Gastrocnemius medialis (tissue), 4 donors: ENCODE results near the gene PPAN. TPM values are rescaled to one million over a fixed set of nuclear protein-coding genes. Genes with fewer than 3 reads are reported as not detected.

Experiments used
- ATAC-seq, 2 donors: fragments of 150-250 bp; one replicate each; pipeline ENCODE4 v1.9.1; 2016
- DNase-seq, 2 donors: peaks; one replicate each; pipeline ENCODE4 v3.0.0-alpha.2; 2019
- H3K27ac ChIP-seq, 4 donors: fragments of 200-600 bp; sonication (generic); 1 replicate in 1 of 4; 2 replicates in 3 of 4; pipeline ENCODE4 v1.5.1; 2016 to 2018; ENCODE audit warnings: mild to moderate bottlenecking in 2 of 4, moderate library complexity in 1 of 4
- H3K27me3 ChIP-seq, 3 donors: fragments of 200-600 bp; sonication (generic) in 2 of 3; 1 replicate in 1 of 3; 2 replicates in 2 of 3; pipeline versions ENCODE4 v1.5.1 to v1.6.0; 2016 to 2019; ENCODE audit warnings: mild to moderate bottlenecking in 1 of 3, moderate library complexity in 1 of 3
- H3K36me3 ChIP-seq, 2 donors: fragments of 200-600 bp; sonication (generic) in 1 of 2; one replicate each; pipeline ENCODE4 v1.5.1; 2017 to 2018
- H3K4me1 ChIP-seq, 2 donors: fragments of 200-600 bp; sonication (generic) in 1 of 2; one replicate each; pipeline ENCODE4 v1.5.1; 2016 to 2017; ENCODE audit warnings: mild to moderate bottlenecking in 2 of 2
- H3K4me3 ChIP-seq, 4 donors: fragments of 200-600 bp; sonication (generic) in 3 of 4; 1 replicate in 1 of 4; 2 replicates in 3 of 4; pipeline ENCODE4 v1.5.1; 2016 to 2019; ENCODE audit warnings: mild to moderate bottlenecking in 2 of 4
- H3K9me3 ChIP-seq, 3 donors: fragments of 200-600 bp; sonication (generic) in 2 of 3; 1 replicate in 1 of 3; 2 replicates in 2 of 3; pipeline ENCODE4 v1.5.1; 2016 to 2019
- POLR2A ChIP-seq, 2 donors: fragments of 450-650 bp; IDR thresholded peaks; one replicate each; pipeline ENCODE4 v1.6.1; 2017; ENCODE audit warnings: antibody characterized with exemption in 2 of 2, mild to moderate bottlenecking in 2 of 2, moderate library complexity in 2 of 2
- in situ Hi-C, 4 donors: fragments of 200-750 bp; cut with MboI; loops; one replicate each; pipeline versions ENCODE4 v1.15.0 to v1.8.0; 2017; ENCODE audit warnings: low sequenced_read_pairs in 4 of 4
- intact Hi-C: fragments of 100-400 bp; cut with DNase I; formaldehyde crosslinking; loops from one replicate; pipeline ENCODE4 v1.15.1; 2023; ENCODE audit warnings: low total_unique reads
- total RNA-seq, 4 donors: library from RNA; depleted of rRNA; stranded (reverse); fragments of >200 nt; gene quantifications; one replicate each; pipeline versions ENCODE4 v1.1.0 to v1.2.3, GENCODE V29; 2016
- TF ChIP-seq, protein P1 (sequence below), 5 experiments: fragments of 450-650 bp in 3 of 5; fragments of 200-600 bp in 2 of 5; sonication (generic) in 2 of 5; IDR thresholded peaks in 4 of 5; conservative IDR thresholded peaks in 1 of 5; 1 replicate in 4 of 5; 2 replicates in 1 of 5; pipeline ENCODE4 v1.5.1; 2016 to 2019; ENCODE audit warnings: antibody characterized with exemption in 5 of 5, mild to moderate bottlenecking in 3 of 5, moderate library complexity in 3 of 5

Gene PPAN
- total RNA-seq, 4 donors from 2014 or later = 30.5 to 42.3 (median 36.7) TPM

DNA sequence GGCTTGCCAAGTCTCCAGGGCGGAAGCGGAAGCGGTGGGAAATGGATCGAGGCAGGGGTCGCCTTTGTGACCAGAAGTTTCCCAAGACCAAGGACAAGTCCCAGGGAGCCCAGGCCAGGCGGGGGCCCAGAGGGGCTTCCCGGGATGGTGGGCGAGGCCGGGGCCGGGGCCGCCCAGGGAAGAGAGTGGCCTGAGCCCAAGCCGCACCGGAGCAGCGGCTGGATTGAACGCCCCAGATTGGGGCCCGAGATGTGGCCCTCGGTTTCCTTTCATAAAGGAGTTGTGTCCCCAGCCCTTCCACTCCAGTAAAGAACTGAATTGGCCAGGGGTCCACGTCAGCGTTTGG is 4.8 kb downstream of the PPAN start:
- in situ Hi-C loops (no loop called here), intact Hi-C loops (loop anchor here (10.0 kb wide), 3 partner anchors 84 to 274 kb away; partner anchors contain the start of genes DNMT1, ICAM3, RAVER1 and TYK2)
- no peaks in the 10 kb centered on the region for H3K27me3 ChIP-seq
- ATAC-seq (no peak), DNase-seq (no peak)
- H3K4me1 ChIP-seq = peaks cover 7 to 19% of the 10 kb centered on the region in 2 donors
- no peaks in the 10 kb centered on the region for H3K9me3 ChIP-seq
- peaks cover 0 to 61% of the 10 kb centered on the region in 2 donors for H3K36me3 ChIP-seq
- TF ChIP-seq, protein P1, sequence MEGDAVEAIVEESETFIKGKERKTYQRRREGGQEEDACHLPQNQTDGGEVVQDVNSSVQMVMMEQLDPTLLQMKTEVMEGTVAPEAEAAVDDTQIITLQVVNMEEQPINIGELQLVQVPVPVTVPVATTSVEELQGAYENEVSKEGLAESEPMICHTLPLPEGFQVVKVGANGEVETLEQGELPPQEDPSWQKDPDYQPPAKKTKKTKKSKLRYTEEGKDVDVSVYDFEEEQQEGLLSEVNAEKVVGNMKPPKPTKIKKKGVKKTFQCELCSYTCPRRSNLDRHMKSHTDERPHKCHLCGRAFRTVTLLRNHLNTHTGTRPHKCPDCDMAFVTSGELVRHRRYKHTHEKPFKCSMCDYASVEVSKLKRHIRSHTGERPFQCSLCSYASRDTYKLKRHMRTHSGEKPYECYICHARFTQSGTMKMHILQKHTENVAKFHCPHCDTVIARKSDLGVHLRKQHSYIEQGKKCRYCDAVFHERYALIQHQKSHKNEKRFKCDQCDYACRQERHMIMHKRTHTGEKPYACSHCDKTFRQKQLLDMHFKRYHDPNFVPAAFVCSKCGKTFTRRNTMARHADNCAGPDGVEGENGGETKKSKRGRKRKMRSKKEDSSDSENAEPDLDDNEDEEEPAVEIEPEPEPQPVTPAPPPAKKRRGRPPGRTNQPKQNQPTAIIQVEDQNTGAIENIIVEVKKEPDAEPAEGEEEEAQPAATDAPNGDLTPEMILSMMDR (IDR thresholded peaks at IDR 0.05 in 4 of 5, conservative IDR thresholded peaks at IDR 0.05 in 1 of 5) = no peak
- TF ChIP-seq POLR2A (IDR thresholded peaks at IDR 0.05) = no peak
- H3K4me3 ChIP-seq = no peak overlapping the region
- no peak overlapping the region for H3K27ac ChIP-seq

DNA sequence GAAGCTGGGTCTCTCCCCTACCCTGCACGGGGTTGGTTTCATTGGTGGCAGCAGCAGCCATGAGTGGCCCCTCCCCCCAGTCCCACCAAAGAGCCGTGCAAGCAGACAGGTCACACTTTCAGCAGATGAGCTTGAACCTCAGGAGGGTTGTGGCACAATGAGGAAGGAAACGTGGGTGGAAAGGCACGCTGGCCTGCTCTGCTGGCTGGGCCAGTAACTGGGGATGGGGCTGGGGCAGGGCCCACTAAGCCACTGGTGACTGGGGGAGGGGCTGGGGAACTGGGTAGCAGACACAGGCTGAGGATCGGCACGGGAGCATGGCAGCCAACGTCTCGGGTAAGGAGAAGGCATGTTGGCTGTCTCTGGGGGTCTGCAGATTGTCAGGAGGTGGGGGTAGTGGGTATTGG is 5.2 kb downstream of the PPAN start, which contains the start of gene P2RY11:
Gene P2RY11 (plus strand): TSS at position 289 of the 407 bp plus-strand sequence. CDS start 29 bp downstream, at position 318.
- H3K9me3 ChIP-seq = no peaks in the 10 kb centered on the region
- H3K4me1 ChIP-seq = peaks cover 9 to 22% of the 10 kb centered on the region in 2 donors
- in situ Hi-C loops = no loop called here
- DNase-seq (no peak), ATAC-seq (no peak)
- peaks cover 0 to 65% of the 10 kb centered on the region in 2 donors for H3K36me3 ChIP-seq
- no peak within 1 kb of the TSS for H3K4me3 ChIP-seq
- peak within 1 kb of the TSS in 1 of 4 donors; percentile 27 for H3K27ac ChIP-seq
- H3K27me3 ChIP-seq = no peaks in the 10 kb centered on the region
- no peak for TF ChIP-seq POLR2A (IDR thresholded peaks at IDR 0.05)
- TF ChIP-seq, protein P1 (IDR thresholded peaks at IDR 0.05 in 4 of 5, conservative IDR thresholded peaks at IDR 0.05 in 1 of 5) = no peak
- intact Hi-C loops = loop anchor here (10.0 kb wide), 3 partner anchors 83 to 273 kb away; partner anchors contain the start of genes DNMT1, ICAM3, RAVER1 and TYK2

DNA sequence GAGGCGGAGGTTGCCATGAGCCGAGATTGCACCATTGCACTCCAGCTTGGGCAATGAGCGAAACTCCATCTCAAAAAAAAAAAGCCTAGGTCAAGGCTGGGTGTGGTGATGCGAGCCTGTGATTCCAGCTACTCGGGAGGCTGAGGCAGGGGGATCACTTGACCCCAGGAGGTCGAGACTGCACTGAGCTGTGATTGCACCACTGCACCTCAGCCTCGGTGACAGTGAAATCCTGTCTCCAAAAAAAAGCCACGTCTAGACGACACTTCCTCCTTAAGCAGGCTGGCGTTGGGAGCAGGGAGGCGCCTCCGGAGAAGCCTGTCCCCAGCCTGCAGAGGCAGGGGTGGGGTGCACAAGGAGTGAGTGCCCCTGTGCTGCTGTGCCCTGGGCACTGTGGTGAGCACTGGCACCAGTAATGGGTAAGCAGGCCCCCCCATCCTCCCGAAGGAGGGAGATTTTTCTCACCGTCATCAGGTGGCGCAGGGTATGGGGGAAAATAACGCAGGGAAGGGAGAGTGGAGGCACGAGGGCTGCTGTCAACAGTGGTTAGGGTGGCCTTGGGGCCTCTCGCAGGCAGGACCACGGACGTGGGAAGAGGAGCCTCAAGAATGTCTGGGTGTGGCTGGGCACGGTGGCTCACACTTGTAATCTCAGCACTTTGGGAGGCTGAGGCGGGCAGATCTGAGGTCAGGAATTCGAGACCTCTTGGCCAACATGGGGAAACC is 6.0 kb downstream of the PPAN start:
- ATAC-seq (no peak), DNase-seq (no peak)
- TF ChIP-seq, protein P1 (IDR thresholded peaks at IDR 0.05 in 4 of 5, conservative IDR thresholded peaks at IDR 0.05 in 1 of 5) = no peak
- TF ChIP-seq POLR2A (IDR thresholded peaks at IDR 0.05) = no peak
- Histone ChIP-seq H3K4me3 (no peak overlapping the region), H3K4me1 (peaks cover 5 to 15% of the 10 kb centered on the region in 2 donors), H3K36me3 (peaks cover 0 to 73% of the 10 kb centered on the region in 2 donors), H3K27me3 (no peaks in the 10 kb centered on the region), H3K27ac (peak overlapping the region in 1 of 4 donors; percentile 27), H3K9me3 (no peaks in the 10 kb centered on the region)
- in situ Hi-C loops (no loop called here), intact Hi-C loops (loop anchor here (10.0 kb wide), 3 partner anchors 83 to 273 kb away; partner anchors contain the start of genes DNMT1, ICAM3, RAVER1 and TYK2)

DNA sequence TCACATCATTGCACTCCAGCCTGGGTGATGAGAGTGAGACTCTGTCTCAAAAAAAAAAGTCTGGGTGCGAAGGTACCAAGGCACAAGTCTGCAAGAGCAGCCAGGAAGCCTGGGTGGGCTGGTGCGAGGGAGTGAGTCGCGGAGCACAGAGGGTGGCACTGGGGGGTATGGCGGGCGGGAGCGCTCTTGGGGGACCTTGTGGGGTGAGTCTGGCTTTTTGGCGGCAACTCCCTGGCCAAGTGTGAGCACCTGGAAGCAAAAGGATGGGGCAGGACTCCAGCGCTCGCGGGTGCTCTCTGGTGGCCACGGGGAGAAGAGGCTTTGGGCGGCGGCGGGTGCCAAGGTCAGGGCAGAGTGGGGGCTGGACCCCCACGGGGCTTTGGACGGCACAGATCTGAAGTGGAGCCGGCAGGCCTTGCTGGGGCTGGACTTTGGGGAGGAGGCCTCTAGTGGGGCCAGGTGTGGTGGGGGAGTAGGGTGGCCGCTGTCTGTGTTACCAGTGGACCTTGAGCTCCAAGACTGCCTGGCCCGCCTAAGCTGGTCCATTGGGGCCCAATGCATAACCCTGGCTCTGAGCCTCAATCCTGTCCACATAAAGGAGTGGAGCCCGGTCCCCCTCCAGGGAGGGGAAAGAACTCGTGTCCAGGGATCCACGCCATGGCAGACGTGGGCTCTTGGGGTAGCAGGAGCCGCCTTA is 6.9 kb downstream of the PPAN start:
- in situ Hi-C loops (no loop called here), intact Hi-C loops (loop anchor here (10.0 kb wide), 3 partner anchors 82 to 272 kb away; partner anchors contain the start of genes DNMT1, ICAM3, RAVER1 and TYK2)
- no peaks in the 10 kb centered on the region for H3K27me3 ChIP-seq
- H3K36me3 ChIP-seq = peaks cover 0 to 74% of the 10 kb centered on the region in 2 donors
- no peak overlapping the region for H3K4me3 ChIP-seq
- TF ChIP-seq POLR2A (IDR thresholded peaks at IDR 0.05) = no peak
- TF ChIP-seq, protein P1 (IDR thresholded peaks at IDR 0.05 in 4 of 5, conservative IDR thresholded peaks at IDR 0.05 in 1 of 5) = peak in 4 of 5 experiments; percentile 27 to 54 (median 38)
- DNase-seq = no peak
- peak overlapping the region in 1 of 4 donors; percentile 27 for H3K27ac ChIP-seq
- ATAC-seq = no peak
- no peaks in the 10 kb centered on the region for H3K9me3 ChIP-seq
- H3K4me1 ChIP-seq = peaks cover 4 to 17% of the 10 kb centered on the region in 2 donors
